H1 (cell line): ENCODE data around the gene ULBP1. TPM values are rescaled to one million over a fixed set of nuclear protein-coding genes. Genes with fewer than 3 reads are reported as not detected.

Experiments
- CTCF ChIA-PET: fragments of 300-600 bp; sonication (Branson Sonifier 250); formaldehyde crosslinking; loops from one replicate; lab custom pipeline; 2021; ENCODE audit not compliant: partially characterized antibody; lab: Charles Lee
- POLR2A ChIA-PET: fragments of 300-600 bp; sonication (Branson Sonifier 250); formaldehyde crosslinking; loops from one replicate; lab custom pipeline; 2021; ENCODE audit warnings: inconsistent platforms; ENCODE audit not compliant: partially characterized antibody; lab: Charles Lee
- DNase-seq, 2 experiments: peaks; one replicate each; pipeline versions ENCODE4 v3.0.0 to v3.0.0-alpha.2; 2010 to 2022; ENCODE audit warnings: low spot score in 2 of 2, low read depth in 1 of 2, mixed read lengths in 1 of 2
- FAIRE-seq: peaks from 2 replicates; lab custom pipeline; 2011; peaks lifted over from hg19 to GRCh38; lab: Jason Lieb, UNC
- H2AFZ ChIP-seq: 2 replicates; pipeline ENCODE4 v1.8.1; 2012; ENCODE audit warnings: low read length, inconsistent platforms
- H2AK5ac ChIP-seq: 2 replicates; pipeline ENCODE4 v1.6.1; 2013; ENCODE audit warnings: low read depth, low read length
- H2BK120ac ChIP-seq: replicated peaks from 2 replicates; pipeline ENCODE3; 2013; ENCODE audit warnings: low read depth, low read length, inconsistent platforms
- H2BK12ac ChIP-seq: 2 replicates; pipeline ENCODE4 v1.6.1; 2013; ENCODE audit warnings: low read depth, low read length
- H2BK15ac ChIP-seq: 2 replicates; pipeline ENCODE4 v1.6.1; 2013; ENCODE audit warnings: low read length
- H2BK20ac ChIP-seq: 2 replicates; pipeline ENCODE4 v1.6.1; 2013; ENCODE audit warnings: low read length
- H2BK5ac ChIP-seq: 2 replicates; pipeline ENCODE4 v1.6.1; 2013; ENCODE audit warnings: low read depth, low read length
- H3K14ac ChIP-seq: 2 replicates; pipeline ENCODE4 v1.6.1; 2013; ENCODE audit warnings: inconsistent platforms; ENCODE audit not compliant: insufficient read length
- H3K18ac ChIP-seq: 2 replicates; pipeline ENCODE4 v1.6.1; 2013; ENCODE audit warnings: low read length; ENCODE audit errors: extremely low read depth
- H3K23ac ChIP-seq: 2 replicates; pipeline ENCODE4 v1.6.1; 2013; ENCODE audit warnings: inconsistent platforms; ENCODE audit not compliant: insufficient read length
- H3K23me2 ChIP-seq: 2 replicates; pipeline ENCODE4 v1.6.1; 2013; ENCODE audit warnings: low read depth, low read length
- H3K27ac ChIP-seq: 2 replicates; pipeline ENCODE4 v1.6.1; 2011; ENCODE audit warnings: low read depth, low read length, inconsistent platforms
- H3K27me3 ChIP-seq, 4 experiments: replicated peaks in 1 of 4; 1 replicate in 1 of 4; 2 replicates in 3 of 4; pipeline versions ENCODE4 v1.6.1 to v1.8.1; 2011 to 2013; ENCODE audit warnings: low read length in 3 of 4, mild to moderate bottlenecking in 3 of 4, inconsistent platforms in 2 of 4, mixed read lengths in 2 of 4, moderate library complexity in 1 of 4; ENCODE audit not compliant: control insufficient read depth in 3 of 4, insufficient read depth in 3 of 4; ENCODE audit errors: extremely low read depth in 1 of 4
- H3K36me3 ChIP-seq, 4 experiments: 2 replicates each; pipeline versions ENCODE4 v1.6.1 to v1.8.1; 2011 to 2013; ENCODE audit warnings: mild to moderate bottlenecking in 4 of 4, low read length in 3 of 4, moderate library complexity in 2 of 4, control low read depth in 1 of 4, inconsistent platforms in 1 of 4; ENCODE audit not compliant: insufficient read depth in 4 of 4, control insufficient read depth in 2 of 4
- H3K4ac ChIP-seq: replicated peaks from 2 replicates; pipeline ENCODE3; 2013; ENCODE audit warnings: low read length, low read depth, mixed read lengths, inconsistent platforms; ENCODE audit not compliant: insufficient read length
- H3K4me1 ChIP-seq, 4 experiments: replicated peaks in 1 of 4; 1 replicate in 1 of 4; 2 replicates in 3 of 4; pipeline versions ENCODE4 v1.6.1 to v1.8.1; 2011 to 2013; ENCODE audit warnings: low read length in 3 of 4, inconsistent platforms in 2 of 4, mixed read lengths in 1 of 4; ENCODE audit not compliant: insufficient read depth in 4 of 4, control insufficient read depth in 3 of 4
- H3K4me2 ChIP-seq, 2 experiments: 2 replicates each; pipeline versions ENCODE4 v1.6.1 to v1.8.1; 2011 to 2013; ENCODE audit warnings: low read depth in 2 of 2, low read length in 2 of 2, control low read depth in 1 of 2, inconsistent platforms in 1 of 2, mild to moderate bottlenecking in 1 of 2; ENCODE audit not compliant: insufficient read depth in 1 of 2
- H3K4me3 ChIP-seq, 4 experiments: fragments of 200-600, 300-600 bp in 1 of 4; sonication (generic), shearing (Covaris generic), sonication (Bioruptor Twin) in 1 of 4; 2 replicates each; pipeline versions ENCODE4 v1.5.1 to v1.8.1; 2011 to 2016; ENCODE audit warnings: low read length in 4 of 4, low read depth in 3 of 4, control low read depth in 2 of 4, inconsistent platforms in 2 of 4, mild to moderate bottlenecking in 2 of 4, mixed read lengths in 1 of 4, moderate library complexity in 1 of 4; ENCODE audit not compliant: insufficient read depth in 2 of 4; ENCODE audit errors: extremely low read depth in 1 of 4
- H3K56ac ChIP-seq: replicated peaks from 2 replicates; pipeline ENCODE3; 2013; ENCODE audit warnings: low read depth, mild to moderate bottlenecking, mixed read lengths, low read length, inconsistent platforms; ENCODE audit not compliant: insufficient read length
- H3K79me1 ChIP-seq: 2 replicates; pipeline ENCODE4 v1.6.1; 2013; ENCODE audit warnings: low read depth, low read length, control low read depth
- H3K79me2 ChIP-seq, 2 experiments: 2 replicates each; pipeline versions ENCODE4 v1.6.1 to v1.8.1; 2012 to 2013; ENCODE audit warnings: low read length in 2 of 2, mild to moderate bottlenecking in 2 of 2, inconsistent platforms in 1 of 2; ENCODE audit not compliant: insufficient read depth in 2 of 2, control insufficient read depth in 1 of 2
- H3K9ac ChIP-seq, 4 experiments: replicated peaks in 1 of 4; 1 replicate in 1 of 4; 2 replicates in 3 of 4; pipeline versions ENCODE4 v1.6.1 to v1.8.1; 2011 to 2013; ENCODE audit warnings: low read depth in 3 of 4, low read length in 3 of 4, control low read depth in 2 of 4, mild to moderate bottlenecking in 2 of 4, moderate library complexity in 2 of 4, inconsistent platforms in 1 of 4; ENCODE audit errors: extremely low read depth in 1 of 4
- H3K9me3 ChIP-seq, 2 experiments: 2 replicates each; pipeline versions ENCODE4 v1.6.1 to v1.8.1; 2012 to 2013; ENCODE audit warnings: mild to moderate bottlenecking in 2 of 2, moderate library complexity in 2 of 2, control low read depth in 1 of 2, inconsistent platforms in 1 of 2, low read depth in 1 of 2, low read length in 1 of 2, mixed read lengths in 1 of 2; ENCODE audit not compliant: insufficient read depth in 2 of 2
- H4K20me1 ChIP-seq, 2 experiments: replicated peaks in 1 of 2; 2 replicates each; pipeline versions ENCODE3 to v1.8.1; 2011 to 2013; ENCODE audit warnings: inconsistent platforms in 2 of 2, low read length in 2 of 2, mild to moderate bottlenecking in 1 of 2; ENCODE audit not compliant: insufficient read depth in 2 of 2, control insufficient read depth in 1 of 2
- H4K5ac ChIP-seq: 2 replicates; pipeline ENCODE4 v1.6.1; 2013; ENCODE audit warnings: low read length, low read depth, mixed read lengths, inconsistent platforms; ENCODE audit not compliant: insufficient read length
- H4K8ac ChIP-seq: 2 replicates; pipeline ENCODE4 v1.8.0; 2013; ENCODE audit warnings: mild to moderate bottlenecking, moderate library complexity, low read length, inconsistent platforms; ENCODE audit not compliant: insufficient read depth; ENCODE audit errors: extremely low read depth
- H4K91ac ChIP-seq: replicated peaks from 2 replicates; pipeline ENCODE3; 2013; ENCODE audit warnings: low read length, mixed read lengths, inconsistent platforms; ENCODE audit not compliant: insufficient read length
- BRCA1 ChIP-seq: IDR thresholded peaks from 2 replicates; pipeline ENCODE4 v1.6.1; 2012; ENCODE audit warnings: low read depth, low read length, improper control_type of control experiment
- CBX5 ChIP-seq: fragments of 300-800, 300-1000 bp; sonication (generic); IDR thresholded peaks from 2 replicates; pipeline ENCODE4 v1.7.1; 2016; ENCODE audit warnings: antibody characterized with exemption, low read length, low read depth
- CEBPB ChIP-seq: IDR thresholded peaks from 2 replicates; pipeline ENCODE4 v1.6.1; 2012; ENCODE audit warnings: low read depth, low read length
- CREB1 ChIP-seq: IDR thresholded peaks from 2 replicates; pipeline ENCODE4 v1.6.1; 2012; ENCODE audit warnings: inconsistent platforms
- HDAC6 ChIP-seq: IDR thresholded peaks from one replicate; pipeline ENCODE4 v1.7.1; 2012; ENCODE audit warnings: low read depth, mild to moderate bottlenecking, inconsistent platforms, low read length, moderate library complexity
- KDM4A ChIP-seq: IDR thresholded peaks from one replicate; pipeline ENCODE4 v1.7.1; 2012; ENCODE audit warnings: low read depth, mild to moderate bottlenecking, moderate library complexity, low read length, inconsistent platforms; ENCODE audit not compliant: severe bottlenecking
- RAD21 ChIP-seq, 2 experiments: IDR thresholded peaks in 1 of 2; conservative IDR thresholded peaks in 1 of 2; 2 replicates each; pipeline ENCODE4 v1.6.1; 2011; ENCODE audit warnings: low read depth in 2 of 2, low read length in 2 of 2, improper control_type of control experiment in 1 of 2, inconsistent platforms in 1 of 2, mild to moderate bottlenecking in 1 of 2, moderate library complexity in 1 of 2
- RBBP5 ChIP-seq: IDR thresholded peaks from 2 replicates; pipeline ENCODE4 v1.7.1; 2012; ENCODE audit warnings: low read depth, mild to moderate bottlenecking, inconsistent platforms, low read length, moderate library complexity, borderline replicate concordance
- TCF12 ChIP-seq: IDR thresholded peaks from 2 replicates; pipeline ENCODE4 v1.6.1; 2011; ENCODE audit warnings: low read depth, mild to moderate bottlenecking, low read length
- TEAD4 ChIP-seq: IDR thresholded peaks from 2 replicates; pipeline ENCODE4 v1.6.1; 2012; ENCODE audit warnings: low read depth, low read length, inconsistent platforms, mixed read lengths
- WGBS, 2 experiments: shearing (Covaris generic) in 1 of 2; methylation state at CpG; one replicate each; pipeline versions ENCODE4 v1.1.6 to v1.1.7; 2013 to 2015; ENCODE audit warnings: low lambda C conversion rate in 2 of 2, mixed read lengths in 2 of 2, inconsistent platforms in 1 of 2, low coverage in 1 of 2, missing lambda C conversion rate in 1 of 2; ENCODE audit not compliant: insufficient replicate concordance in 2 of 2, insufficient coverage in 1 of 2, insufficient read length in 1 of 2; ENCODE audit errors: extremely low coverage in 1 of 2, missing lambda C conversion rate in 1 of 2; 5-methylcytosine and 5-hydroxymethylcytosine counted together
- polyA plus RNA-seq, 7 experiments: library from polyadenylated mRNA; depleted of rRNA in 3 of 7; stranded (reverse) in 5 of 7; unstranded in 2 of 7; fragments of >200 nt in 5 of 7; fragments of 200-250 nt in 2 of 7; gene quantifications; 1 replicate in 5 of 7; 2 replicates in 1 of 7; 4 replicates in 1 of 7; pipeline versions ENCODE4 v1.2.1 to v1.2.3, GENCODE V29; 2011 to 2013; ENCODE audit warnings: missing spikeins in 2 of 7, mixed read lengths in 2 of 7
- total RNA-seq: library from RNA; stranded (reverse); fragmentation: NEBNext Ultra II Directional; extraction: Animal tissue kit (Norgen Biotek cat#: 25700); gene quantifications from 2 replicates; pipeline ENCODE4 v1.2.1, GENCODE V29; 2021
- TF ChIP-seq, protein P1 (sequence below): IDR thresholded peaks from 2 replicates; pipeline ENCODE4 v1.6.1; 2011; ENCODE audit warnings: low read depth, mild to moderate bottlenecking, low read length; ENCODE audit not compliant: insufficient read depth

ULBP1 gene
- total and polyA plus RNA-seq, 2 of the 8 experiments (the other 6 are each of a cell fraction or from before 2014, with no cell fraction given) = 0.32 to 0.60 TPM

DNA sequence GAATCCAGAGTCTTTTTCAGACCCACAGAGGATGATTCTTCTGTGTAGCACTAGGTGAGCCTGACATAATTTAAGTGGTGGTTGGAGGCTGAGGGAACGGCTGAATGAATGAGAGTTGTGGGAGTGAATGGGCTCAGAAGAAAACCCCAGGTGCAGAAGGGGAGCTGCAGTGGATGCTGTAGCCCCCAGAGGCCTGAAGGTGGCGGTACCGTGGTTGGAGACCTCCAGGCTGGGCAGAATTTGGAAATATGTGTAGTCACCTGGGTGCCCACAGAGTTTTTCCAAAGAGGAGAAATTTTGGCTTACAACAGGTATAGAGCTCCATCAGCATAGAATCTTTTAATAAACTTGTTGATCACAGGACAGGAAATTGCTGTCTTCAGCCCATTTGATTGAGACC, 34.3 kb upstream of the ULBP1 start:
- Histone ChIP-seq H3K27me3 (peaks cover 13 to 26% (median 22%) of the 10 kb centered on the region in 4 experiments), H3K36me3 (no peaks in the 10 kb centered on the region), H4K20me1 (peaks cover 0 to under 1% of the 10 kb centered on the region in 2 experiments), H4K8ac (no peak overlapping the region), H3K79me2 (no peaks in the 10 kb centered on the region), H2BK5ac (no peak overlapping the region), H3K79me1 (no peaks in the 10 kb centered on the region), H3K4me1 (no peaks in the 10 kb centered on the region; a peak in 1 of 7 replicates), H3K23me2 (no peaks in the 10 kb centered on the region; the same call in 1 of the 2 replicates), H2BK20ac (no peak overlapping the region), H3K9me3 (no peaks in the 10 kb centered on the region; a peak in 1 of 4 replicates), H3K9ac (no peak overlapping the region), H2BK120ac (no peak overlapping the region), H3K4ac (no peak overlapping the region), H3K23ac (no peak overlapping the region), H3K56ac (no peak overlapping the region), H3K4me2 (no peak overlapping the region), H4K5ac (no peak overlapping the region), H2BK15ac (no peak overlapping the region), H3K18ac (no peak overlapping the region), H2AK5ac (no peak overlapping the region), H4K91ac (no peak overlapping the region), H2BK12ac (no peak overlapping the region), H2AFZ (no peak overlapping the region), H3K14ac (no peak overlapping the region), H3K27ac (no peak overlapping the region), H3K4me3 (no peak overlapping the region)
- ChIA-PET CTCF (interaction anchor here (0.6 to 1.5 kb wide), 19 partner anchors 11 to 888 kb away, joined by 3 to 9 read pairs (median 3); no protein-coding TSS in a partner anchor), POLR2A (no interaction called here)
- FAIRE-seq (no peak), DNase-seq (peak in 1 of 2 experiments; percentile 63)
- WGBS, 2 experiments = 29% methylated on average over 3 of the region's 3 CpGs; no CpG with 5 or more reads in 1 of the 2 experiments
- TF ChIP-seq CEBPB (no peak), TEAD4 (no peak), BRCA1 (no peak), RBBP5 (no peak), TCF12 (no peak), CREB1 (no peak), HDAC6 (no peak), RAD21 (IDR thresholded peaks at IDR 0.05 in 1 of 2, conservative IDR thresholded peaks at IDR 0.05 in 1 of 2; ENCODE audit: low read depth in 2 of 2, low read length in 2 of 2) (peak; percentile 40 to 51; a peak in 3 of 4 replicates), KDM4A (no peak), CBX5 (no peak)
- TF ChIP-seq, protein P1, sequence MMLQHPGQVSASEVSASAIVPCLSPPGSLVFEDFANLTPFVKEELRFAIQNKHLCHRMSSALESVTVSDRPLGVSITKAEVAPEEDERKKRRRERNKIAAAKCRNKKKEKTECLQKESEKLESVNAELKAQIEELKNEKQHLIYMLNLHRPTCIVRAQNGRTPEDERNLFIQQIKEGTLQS = no peak
